B cell (primary cell): ENCODE data around the gene EHD4. TPM values are rescaled to one million over a fixed set of nuclear protein-coding genes. Genes with fewer than 3 reads are reported as not detected.

Experiments used
- ATAC-seq: fragments of 200-7000 bp; cut with Tn5 transposase; one replicate; pipeline ENCODE4 v1.10.0; 2021; ENCODE audit warnings: low read depth, mild to moderate bottlenecking, moderate number of reproducible peaks, moderate library complexity
- CTCF ChIA-PET: fragments of 350-600 bp; sonication (Branson Sonifier 250); formaldehyde crosslinking; loops from one replicate; lab custom pipeline; 2021; ENCODE audit warnings: antibody characterized with exemption, inconsistent platforms; lab: Charles Lee
- POLR2A ChIA-PET: fragments of 350-600 bp; sonication (Branson Sonifier 250); formaldehyde crosslinking; loops from one replicate; lab custom pipeline; 2021; ENCODE audit warnings: antibody characterized with exemption; lab: Charles Lee
- DNase-seq: peaks from one replicate; pipeline ENCODE4 v3.0.0; 2013
- H2AFZ ChIP-seq: 2 replicates; pipeline ENCODE4 v1.6.1; 2012; ENCODE audit warnings: mild to moderate bottlenecking, low read depth, low read length; ENCODE audit not compliant: insufficient read depth, poor library complexity, severe bottlenecking
- H3K27ac ChIP-seq, 2 donors: 1 replicate in 1 of 2; 2 replicates in 1 of 2; pipeline ENCODE4 v1.5.1; 2012 to 2013; ENCODE audit warnings: low read length in 2 of 2, mild to moderate bottlenecking in 2 of 2, moderate library complexity in 1 of 2
- H3K27me3 ChIP-seq, 4 experiments: fragments of 200-600 bp in 1 of 4; sonication (generic) in 1 of 4; replicated peaks in 1 of 4; 1 replicate in 2 of 4; 2 replicates in 2 of 4; pipeline versions ENCODE4 v1.6.1 to v1.7.0; 2013 to 2016; ENCODE audit warnings: low read length in 3 of 4, mild to moderate bottlenecking in 2 of 4, mixed read lengths in 1 of 4, moderate library complexity in 1 of 4; ENCODE audit not compliant: insufficient read depth in 4 of 4, control insufficient read depth in 3 of 4; ENCODE audit errors: control extremely low read depth in 1 of 4
- H3K36me3 ChIP-seq, 2 experiments: replicated peaks in 1 of 2; 1 replicate in 1 of 2; 2 replicates in 1 of 2; pipeline versions ENCODE4 v1.6.1 to v1.7.1; 2013; ENCODE audit warnings: low read length in 1 of 2; ENCODE audit not compliant: insufficient read depth in 2 of 2, control insufficient read depth in 1 of 2; ENCODE audit errors: control extremely low read depth in 1 of 2, extremely low read depth in 1 of 2
- H3K4me1 ChIP-seq, 2 donors: fragments of 200-600 bp in 1 of 2; sonication (generic) in 1 of 2; 1 replicate in 1 of 2; 2 replicates in 1 of 2; pipeline versions ENCODE4 v1.5.1 to v1.6.1; 2013 to 2017; ENCODE audit warnings: low read length in 2 of 2; ENCODE audit not compliant: control insufficient read depth in 2 of 2, insufficient read depth in 2 of 2
- H3K4me2 ChIP-seq: replicated peaks from 2 replicates; pipeline ENCODE3; 2012; ENCODE audit warnings: mild to moderate bottlenecking, low read depth, low read length; ENCODE audit not compliant: poor library complexity, severe bottlenecking
- H3K4me3 ChIP-seq, 5 experiments: fragments of 200-600 bp in 1 of 5; sonication (generic) in 1 of 5; 1 replicate in 3 of 5; 2 replicates in 2 of 5; pipeline versions ENCODE4 v1.5.1 to v1.7.0; 2011 to 2016; ENCODE audit warnings: low read length in 4 of 5, mild to moderate bottlenecking in 4 of 5, low read depth in 2 of 5, control low read depth in 1 of 5, moderate library complexity in 1 of 5; ENCODE audit not compliant: insufficient read depth in 1 of 5; ENCODE audit errors: control extremely low read depth in 1 of 5, extremely low read depth in 1 of 5
- H3K79me2 ChIP-seq: fragments of 200-600 bp; sonication (generic); one replicate; pipeline ENCODE4 v1.6.0; 2016; ENCODE audit warnings: low read length; ENCODE audit not compliant: control insufficient read depth, insufficient read depth
- H3K9ac ChIP-seq: fragments of 200-600 bp; sonication (generic); 2 replicates; pipeline ENCODE4 v1.6.1; 2017; ENCODE audit warnings: mild to moderate bottlenecking, low read length, moderate library complexity
- H3K9me3 ChIP-seq, 3 donors: one replicate each; pipeline versions ENCODE4 v1.6.1 to v1.7.1; 2013; ENCODE audit warnings: low read length in 2 of 3; ENCODE audit not compliant: control insufficient read depth in 2 of 3, insufficient read depth in 1 of 3; ENCODE audit errors: control extremely low read depth in 1 of 3
- H4K20me1 ChIP-seq: 2 replicates; pipeline ENCODE4 v1.6.0; 2012; ENCODE audit warnings: mild to moderate bottlenecking, low read length; ENCODE audit not compliant: insufficient read depth, control insufficient read depth, poor library complexity, severe bottlenecking
- H3K27ac Mint-ChIP-seq: one replicate; pipeline ENCODE4 v1.8.0; 2021; ENCODE audit warnings: mixed read lengths
- H3K27me3 Mint-ChIP-seq: one replicate; pipeline ENCODE4 v1.8.0; 2021; ENCODE audit warnings: mixed read lengths
- H3K4me1 Mint-ChIP-seq: one replicate; pipeline ENCODE4 v1.8.0; 2021; ENCODE audit warnings: mixed read lengths
- H3K4me3 Mint-ChIP-seq: one replicate; pipeline ENCODE4 v1.8.0; 2021; ENCODE audit warnings: mixed read lengths
- H3K9me3 Mint-ChIP-seq: one replicate; pipeline ENCODE4 v1.8.0; 2022; ENCODE audit warnings: mixed read lengths; ENCODE audit not compliant: insufficient read depth
- CTCF ChIP-seq: fragments of 200-600 bp; IDR thresholded peaks from one replicate; pipeline ENCODE4 v1.8.0; 2022; ENCODE audit warnings: antibody characterized with exemption, mild to moderate bottlenecking
- EZH2 ChIP-seq: IDR thresholded peaks from 2 replicates; pipeline ENCODE4 v1.6.1; 2012; ENCODE audit warnings: borderline replicate concordance, low read depth, mild to moderate bottlenecking, moderate library complexity, low read length; ENCODE audit not compliant: insufficient read depth, poor library complexity, severe bottlenecking
- WGBS: methylation state at CpG from one replicate; pipeline ENCODE4 v1.1.5; 2013; ENCODE audit warnings: missing lambda C conversion rate; ENCODE audit not compliant: insufficient coverage; 5-methylcytosine and 5-hydroxymethylcytosine counted together
- intact Hi-C: fragments of 100-400 bp; cut with micrococcal nuclease; formaldehyde crosslinking; loops from one replicate; pipeline ENCODE4 v1.10.0; 2022
- polyA plus RNA-seq: library from polyadenylated mRNA; depleted of rRNA; stranded (reverse); fragments of >200 nt; gene quantifications from 2 replicates; pipeline ENCODE4 v1.2.3, GENCODE V29; 2012
- total RNA-seq, 2 donors: library from RNA; stranded (reverse); fragments of 120-200 nt in 1 of 2; gene quantifications; 1 replicate in 1 of 2; 2 replicates in 1 of 2; pipeline versions ENCODE4 v1.2.3 to v1.2.4, GENCODE V29; 2013 to 2022

EHD4 gene
- total and polyA plus RNA-seq, 2 donors (not counting 1 experiment from before 2014, with no cell fraction given) = 3.1 to 12.7 TPM

GRCh38 chr15:41851755-41852370 is 120.5 kb downstream of the EHD4 start:
- H3K36me3 ChIP-seq = peaks cover 0 to 14% of the 10 kb centered on the region in 2 experiments
- CTCF ChIA-PET = interaction anchor here (1.1 to 1.9 kb wide), 3 partner anchors 9 to 53 kb away, joined by 3 to 7 read pairs (median 3); no protein-coding TSS in a partner anchor
- H3K4me3 ChIP-seq = no peak overlapping the region
- H3K27me3 ChIP-seq = peaks cover 0 to 4% (median 0%) of the 10 kb centered on the region in 4 experiments
- Mint-ChIP-seq H3K27me3 (no peaks in the 10 kb centered on the region), H3K4me3 (no peak overlapping the region), H3K27ac (no peak overlapping the region), H3K4me1 (peaks cover 2% of the 10 kb centered on the region), H3K9me3 (no peaks in the 10 kb centered on the region)
- no peaks in the 10 kb centered on the region for H3K4me1 ChIP-seq
- H3K79me2 ChIP-seq = no peaks in the 10 kb centered on the region
- no peak overlapping the region for H2AFZ ChIP-seq
- POLR2A ChIA-PET = no interaction called here
- H3K9ac ChIP-seq = no peak overlapping the region
- intact Hi-C loops = no loop called here
- H3K4me2 ChIP-seq = no peak overlapping the region
- no peaks in the 10 kb centered on the region for H4K20me1 ChIP-seq
- TF ChIP-seq EZH2 (no peak), CTCF (no peak)
- DNase-seq (no peak), ATAC-seq (no peak)
- no peak overlapping the region for H3K27ac ChIP-seq
- 96% methylated on average over 6 of the region's 8 CpGs for WGBS
- H3K9me3 ChIP-seq = no peaks in the 10 kb centered on the region

- no peak for TF ChIP-seq EZH2
- TF ChIP-seq CTCF = no peak
- 48% methylated on average over 11 of the region's 11 CpGs for WGBS
- ATAC-seq (no peak), DNase-seq (no peak)
- Histone ChIP-seq H3K4me3 (no peak overlapping the region), H3K36me3 (peaks cover 0 to 21% of the 10 kb centered on the region in 2 experiments), H3K9ac (no peak overlapping the region), H3K9me3 (no peaks in the 10 kb centered on the region), H3K79me2 (no peaks in the 10 kb centered on the region), H2AFZ (no peak overlapping the region), H3K27ac (no peak overlapping the region), H3K4me1 (no peaks in the 10 kb centered on the region), H3K27me3 (peaks cover 0 to 4% (median 0%) of the 10 kb centered on the region in 4 experiments), H3K4me2 (no peak overlapping the region), H4K20me1 (no peaks in the 10 kb centered on the region)
- H3K4me3 Mint-ChIP-seq = no peak overlapping the region
- no peaks in the 10 kb centered on the region for H3K27me3 Mint-ChIP-seq
- CTCF ChIA-PET = interaction anchor here (1.1 to 1.9 kb wide), 4 partner anchors 10 to 54 kb away, joined by 3 to 7 read pairs (median 3); no protein-coding TSS in a partner anchor
- H3K9me3 Mint-ChIP-seq = no peaks in the 10 kb centered on the region
- intact Hi-C loops = no loop called here
- no peak overlapping the region for H3K27ac Mint-ChIP-seq
- peaks cover 2% of the 10 kb centered on the region for H3K4me1 Mint-ChIP-seq
- POLR2A ChIA-PET = no interaction called here
Observed at GRCh38 chr15:41851167-41851523, 121.2 kb downstream of the EHD4 start.
